GM19395 (cell line): ENCODE measurements around the gene MESD.

Experiments
- ATAC-seq: cut with Tn5 transposase; IDR thresholded peaks from one replicate; pipeline ENCODE4 v1.9.1; 2021; ENCODE audit warnings: mild to moderate bottlenecking, moderate library complexity; ENCODE audit not compliant: unreplicated experiment

MESD gene

GRCh38 chr15:80940331-80940730, 49.3 kb downstream of the MESD start:
- ATAC-seq, result no peak

- no peak for ATAC-seq
Observed at GRCh38 chr15:80939216-80939615, 50.4 kb downstream of the MESD start.

DNA sequence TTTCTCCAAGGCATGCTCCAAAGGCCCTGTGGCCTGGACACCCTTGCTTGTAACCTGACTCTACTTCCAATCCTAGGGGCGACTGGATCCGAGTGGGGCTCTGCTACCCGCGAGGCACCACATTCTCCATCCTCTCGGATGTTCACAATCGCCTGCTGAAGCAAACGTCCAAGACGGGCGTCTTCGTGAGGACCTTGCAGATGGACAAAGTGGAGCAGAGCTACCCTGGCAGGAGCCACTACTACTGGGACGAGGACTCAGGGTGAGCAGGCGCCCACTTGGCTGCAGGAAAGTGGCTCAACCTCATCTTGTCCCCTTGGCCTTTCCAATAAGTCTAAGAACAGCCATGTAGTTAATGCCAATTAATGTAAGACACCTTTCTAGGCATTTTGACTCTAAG, 51.9 kb downstream of the MESD start:
- no peak for ATAC-seq

GRCh38 chr15:80936288-80937078, 53.1 kb downstream of the MESD start:
- ATAC-seq, result no peak

GRCh38 chr15:80934761-80935221, 54.8 kb downstream of the MESD start:
- no peak for ATAC-seq

GRCh38 chr15:80932989-80933388, 56.6 kb downstream of the MESD start:
- ATAC-seq, result no peak

DNA sequence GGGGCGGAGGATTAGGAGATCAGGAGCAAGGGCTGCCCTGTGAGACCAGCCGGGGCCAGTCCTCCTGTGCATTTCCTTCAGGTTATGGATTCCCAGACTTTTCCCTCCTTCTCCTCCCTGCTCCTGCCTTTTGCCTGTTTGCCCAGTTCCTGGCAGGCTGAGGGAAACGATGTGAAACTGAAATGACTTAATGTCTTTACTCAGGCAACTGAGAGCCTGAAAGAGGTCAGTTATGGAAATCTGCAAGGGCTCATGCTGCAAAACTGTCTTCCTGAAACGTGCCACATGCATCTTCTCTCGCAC, 57.2 kb downstream of the MESD start:
- no peak for ATAC-seq

GRCh38 chr15:80931721-80932512, 57.7 kb downstream of the MESD start:
- ATAC-seq, result no peak

DNA sequence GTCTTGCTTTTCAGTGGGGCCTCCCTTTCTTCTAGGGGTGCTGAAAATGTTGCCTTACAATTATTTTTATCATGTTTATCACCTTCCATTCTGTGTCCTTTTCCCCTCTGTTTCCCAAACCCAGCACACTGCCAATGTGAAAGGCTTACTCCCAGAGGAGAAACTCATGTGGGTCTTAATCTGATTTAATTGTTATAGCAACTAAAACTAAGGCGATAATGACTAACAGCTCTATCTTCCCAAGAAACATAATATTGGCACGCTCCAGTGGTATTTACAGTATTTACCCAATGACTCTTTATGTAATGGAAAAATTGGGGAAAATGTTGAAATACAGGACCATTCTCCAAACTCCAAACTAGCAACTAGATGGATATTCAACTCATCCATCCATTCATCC, 58.4 kb downstream of the MESD start:
- ATAC-seq, result no peak

DNA sequence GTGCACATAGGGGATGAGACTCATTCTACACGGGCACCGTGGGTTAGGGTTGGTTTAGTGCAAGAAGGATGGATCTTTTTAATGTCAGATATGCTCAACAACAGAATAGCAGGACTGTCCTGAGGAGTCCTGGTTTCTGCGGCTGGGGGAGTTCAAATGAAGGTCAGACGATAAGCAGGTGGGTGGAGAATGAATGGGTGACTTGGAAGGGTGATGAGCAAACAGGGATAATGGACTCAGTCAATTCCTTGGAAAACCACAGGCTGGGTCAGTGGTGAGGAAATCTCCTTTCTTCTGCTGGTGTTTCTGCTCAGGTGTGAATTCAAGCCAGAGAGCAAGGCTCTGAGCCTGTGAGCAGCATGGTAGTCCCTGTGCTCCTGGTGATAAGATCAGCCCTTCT, 59.9 kb downstream of the MESD start:
- ATAC-seq, result no peak

DNA sequence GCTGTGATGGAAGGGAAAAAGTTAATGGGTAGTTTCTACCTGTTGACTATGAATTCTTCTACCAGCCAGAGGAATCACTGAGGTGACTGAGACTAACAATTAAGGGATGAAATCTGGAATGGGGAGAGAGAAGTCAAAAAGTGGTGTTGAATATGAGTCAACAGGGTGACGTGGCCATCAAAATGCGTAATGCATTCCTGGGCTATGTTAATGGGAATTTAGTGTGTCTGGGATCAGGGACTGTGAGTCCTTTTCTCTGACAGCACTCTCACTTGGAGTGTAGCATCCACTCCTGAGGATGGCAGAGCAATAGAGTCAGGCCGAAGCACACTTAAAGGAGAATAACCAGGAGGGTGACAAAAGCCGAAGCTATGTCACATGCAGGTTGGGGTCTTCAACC, 60.4 kb downstream of the MESD start:
- ATAC-seq, result no peak

DNA sequence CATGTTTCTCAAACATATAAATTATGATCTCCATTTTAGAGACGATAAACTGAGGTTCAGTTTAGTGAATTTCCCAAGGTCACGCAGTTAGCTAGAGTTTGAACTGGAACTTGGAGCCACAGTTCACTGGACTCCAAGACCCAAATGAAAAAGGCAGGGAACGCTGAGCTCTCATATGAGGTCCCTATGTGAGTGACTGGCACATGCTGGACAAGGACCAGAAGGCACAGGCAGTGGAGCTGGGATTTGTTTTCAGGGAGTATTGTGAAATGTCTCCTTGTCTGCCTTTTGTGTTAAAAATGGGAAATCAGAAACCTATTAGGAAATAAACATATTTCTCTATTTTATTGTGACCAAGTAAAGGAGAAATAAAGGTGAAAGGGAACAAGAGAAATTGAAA, 63.5 kb downstream of the MESD start:
- ATAC-seq, result no peak

DNA sequence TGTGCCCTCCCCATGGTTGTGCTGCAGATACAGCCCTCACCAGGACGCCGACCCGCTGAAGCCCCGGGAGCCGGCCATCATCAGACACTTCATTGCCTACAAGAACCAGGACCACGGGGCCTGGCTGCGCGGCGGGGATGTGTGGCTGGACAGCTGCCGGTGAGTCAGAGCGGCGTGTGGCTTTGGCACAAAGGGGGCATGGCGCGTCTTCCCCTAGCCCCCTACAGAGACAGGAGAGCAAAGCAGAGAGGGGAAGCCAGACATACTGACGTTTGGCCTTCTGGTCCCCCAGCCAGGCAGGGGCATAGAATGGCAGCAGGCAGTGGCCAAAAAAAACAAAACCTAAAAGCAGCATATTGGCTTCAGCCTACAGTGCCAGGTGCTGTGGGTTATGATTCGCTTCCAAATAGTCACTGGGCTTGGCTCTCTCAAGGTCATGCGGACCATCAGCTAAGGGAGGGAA, 64.0 kb downstream of the MESD start:
- no peak for ATAC-seq

- no peak for ATAC-seq
Observed at GRCh38 chr15:80924278-80924677, 65.3 kb downstream of the MESD start.

DNA sequence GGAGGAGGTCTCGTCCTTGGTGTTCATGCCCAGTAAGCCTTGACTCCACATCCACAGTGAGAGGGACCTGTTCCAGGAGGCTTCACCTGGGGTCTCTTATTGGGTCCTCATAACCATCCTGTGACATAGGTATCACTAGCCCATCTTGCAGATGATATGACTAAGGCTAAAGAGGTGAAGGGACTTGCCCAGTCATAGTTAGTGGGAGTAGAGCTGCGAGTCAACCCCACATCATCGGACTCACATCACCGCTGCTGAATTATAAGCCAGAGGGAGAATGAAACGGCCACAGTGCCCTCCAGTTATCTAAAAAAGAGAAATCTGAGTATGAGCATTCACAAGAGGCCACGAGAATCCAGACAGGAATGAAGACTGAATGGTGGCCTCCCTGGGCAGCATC, 66.0 kb downstream of the MESD start:
- ATAC-seq, result no peak

GRCh38 chr15:80921736-80922410, 67.7 kb downstream of the MESD start:
- ATAC-seq, result no peak

- no peak for ATAC-seq
Observed at GRCh38 chr15:80920271-80920699, 69.3 kb downstream of the MESD start.

DNA sequence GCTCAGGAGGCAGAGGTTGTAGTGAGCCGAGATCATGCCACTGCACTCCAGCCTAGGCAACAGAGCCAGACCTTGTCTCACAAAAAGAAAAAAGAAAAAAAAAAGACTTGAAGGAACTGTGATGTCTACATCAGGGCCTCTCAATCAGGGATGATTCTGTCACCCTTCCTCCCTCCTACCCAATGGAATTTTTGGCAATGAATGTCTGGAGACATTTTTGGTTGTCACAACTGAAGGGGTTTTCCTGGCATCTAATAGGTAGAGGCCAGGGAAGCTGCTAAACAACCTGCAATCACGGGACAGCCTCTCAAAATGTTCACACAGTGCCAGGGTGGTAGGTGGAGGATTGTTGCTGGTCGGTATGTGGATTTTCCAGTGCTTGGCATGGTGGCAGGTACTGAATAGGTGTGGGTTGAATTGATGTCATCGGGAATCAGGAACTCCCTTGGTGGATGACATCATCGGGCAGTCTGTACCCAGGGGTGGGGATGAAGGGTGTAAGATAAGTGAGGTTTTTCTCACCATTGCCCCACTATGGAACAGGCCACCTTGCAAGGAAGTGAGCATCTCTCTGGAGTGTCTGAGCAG, 71.3 kb downstream of the MESD start:
- no peak for ATAC-seq

- no peak for ATAC-seq
Observed at GRCh38 chr15:80916056-80916455, 73.6 kb downstream of the MESD start.

- ATAC-seq, result no peak
Observed at GRCh38 chr15:80915472-80915871, 74.1 kb downstream of the MESD start.

GRCh38 chr15:80913541-80913940, 76.1 kb downstream of the MESD start:
- ATAC-seq, result no peak
